Endothelial cell of umbilical vein (primary cell): Measurements from ENCODE around the gene NKAP. TPM values are rescaled to one million over a fixed set of nuclear protein-coding genes. Genes with fewer than 3 reads are reported as not detected.
"Not testable (repeated sequence)": the region's sequence is repeated elsewhere in the genome, so short reads cannot be mapped to it uniquely, and the experiment has no call there.

Source experiments
- BruUV-seq: library from RNA; stranded (reverse); fragments of 400-500 nt; replicated peaks from 2 replicates; lab custom pipeline; 2021; lab: Mats Ljungman, UMichigan
- CTCF ChIA-PET: fragments of 300-600, 350-600 bp; sonication (Branson Sonifier 250); formaldehyde crosslinking; loops from one replicate; lab custom pipeline; 2021; ENCODE audit warnings: antibody characterized with exemption, inconsistent platforms; lab: Charles Lee
- POLR2A ChIA-PET: fragments of 300-600, 350-600 bp; sonication (Branson Sonifier 250); formaldehyde crosslinking; loops from one replicate; lab custom pipeline; 2021; ENCODE audit warnings: antibody characterized with exemption, inconsistent platforms; lab: Charles Lee
- DNase-seq: peaks from one replicate; pipeline ENCODE4 v3.0.0-alpha.2; 2011; ENCODE audit warnings: low read depth, low spot score
- FAIRE-seq: peaks from 2 replicates; lab custom pipeline; 2011; peaks lifted over from hg19 to GRCh38; lab: Jason Lieb, UNC
- H2AFZ ChIP-seq: 2 replicates; pipeline ENCODE4 v1.6.0; 2012; ENCODE audit warnings: low read depth, low read length, control low read depth, inconsistent platforms
- H3K27ac ChIP-seq: 2 replicates; pipeline ENCODE4 v1.5.1; 2011; ENCODE audit warnings: low read depth, mild to moderate bottlenecking, control low read depth, low read length, moderate library complexity; ENCODE audit not compliant: insufficient read depth
- H3K27me3 ChIP-seq, 2 experiments: 2 replicates each; pipeline versions ENCODE4 v1.6.0 to v1.6.1; 2011; ENCODE audit warnings: low read length in 2 of 2, mixed read lengths in 1 of 2; ENCODE audit not compliant: control insufficient read depth in 2 of 2, insufficient read depth in 2 of 2
- H3K36me3 ChIP-seq, 2 experiments: 2 replicates in 1 of 2; 3 replicates in 1 of 2; pipeline ENCODE4 v1.5.1; 2011; ENCODE audit warnings: low read length in 2 of 2, mild to moderate bottlenecking in 1 of 2, moderate library complexity in 1 of 2; ENCODE audit not compliant: control insufficient read depth in 2 of 2, insufficient read depth in 2 of 2; ENCODE audit errors: extremely low read depth in 1 of 2
- H3K4me1 ChIP-seq: 3 replicates; pipeline ENCODE4 v1.5.1; 2011; ENCODE audit warnings: mild to moderate bottlenecking, low read length; ENCODE audit not compliant: control insufficient read depth, insufficient read depth; ENCODE audit errors: extremely low read depth
- H3K4me2 ChIP-seq: 2 replicates; pipeline ENCODE4 v1.6.1; 2011; ENCODE audit warnings: low read length, control low read depth, mixed read lengths; ENCODE audit not compliant: insufficient read depth
- H3K4me3 ChIP-seq, 3 experiments: fragments of 200-600 bp in 1 of 3; sonication (generic), shearing (Covaris generic) in 1 of 3; replicated peaks in 1 of 3; 2 replicates each; pipeline ENCODE4 v1.5.1; 2011 to 2016; ENCODE audit warnings: control low read depth in 3 of 3, low read length in 3 of 3, mild to moderate bottlenecking in 2 of 3, inconsistent platforms in 1 of 3, low read depth in 1 of 3, moderate library complexity in 1 of 3; ENCODE audit not compliant: insufficient read depth in 1 of 3
- H3K79me2 ChIP-seq: 2 replicates; pipeline ENCODE4 v1.6.0; 2012; ENCODE audit warnings: low read length, inconsistent platforms; ENCODE audit not compliant: control insufficient read depth, insufficient read depth
- H3K9ac ChIP-seq: replicated peaks from 2 replicates; pipeline ENCODE3; 2011; ENCODE audit warnings: low read length, control low read depth; ENCODE audit not compliant: insufficient read depth; ENCODE audit errors: extremely low read depth
- H3K9me1 ChIP-seq: replicated peaks from 3 replicates; pipeline ENCODE4 v1.6.0; 2011; ENCODE audit warnings: mild to moderate bottlenecking, low read length; ENCODE audit not compliant: control insufficient read depth, insufficient read depth; ENCODE audit errors: extremely low read depth
- H3K9me3 ChIP-seq: replicated peaks from 2 replicates; pipeline ENCODE4 v1.5.1; 2012; ENCODE audit warnings: low read length, inconsistent platforms; ENCODE audit not compliant: control insufficient read depth, insufficient read depth
- H4K20me1 ChIP-seq: replicated peaks from 2 replicates; pipeline ENCODE3; 2011; ENCODE audit warnings: mild to moderate bottlenecking, low read length; ENCODE audit not compliant: control insufficient read depth, insufficient read depth; ENCODE audit errors: extremely low read depth
- EZH2 ChIP-seq: IDR thresholded peaks from 2 replicates; pipeline ENCODE4 v1.6.1; 2012; ENCODE audit warnings: borderline replicate concordance, low read depth, mild to moderate bottlenecking, moderate library complexity, low read length, inconsistent platforms; ENCODE audit not compliant: severe bottlenecking
- FOS ChIP-seq: IDR thresholded peaks from 2 replicates; pipeline ENCODE4 v1.6.1; 2011; ENCODE audit warnings: mild to moderate bottlenecking, low read length, moderate library complexity, borderline replicate concordance; ENCODE audit not compliant: insufficient read depth
- JUN ChIP-seq: IDR thresholded peaks from 2 replicates; pipeline ENCODE4 v1.6.1; 2011; ENCODE audit warnings: borderline replicate concordance, low read depth; ENCODE audit not compliant: insufficient read length, insufficient read depth
- MYC ChIP-seq: IDR thresholded peaks from one replicate; pipeline ENCODE4 v1.6.1; 2011; ENCODE audit warnings: mild to moderate bottlenecking, low read depth, low read length
- dilution Hi-C: fragments of 300-500 bp; cut with MboI; formaldehyde crosslinking; loops from one replicate; pipeline ENCODE4 v1.15.0; 2019; ENCODE audit warnings: low sequenced_read_pairs; ENCODE audit not compliant: extremely low pct_ligation_motif_present
- intact Hi-C: fragments of 100-400 bp; cut with micrococcal nuclease; formaldehyde crosslinking; loops from one replicate; pipeline ENCODE4 v1.10.0; 2022
- polyA plus RNA-seq, 4 experiments: library from polyadenylated mRNA; depleted of rRNA in 3 of 4; stranded (reverse) in 3 of 4; unstranded in 1 of 4; fragments of >200 nt; gene quantifications; 2 replicates each; pipeline versions ENCODE4 v1.2.1 to v1.2.3, GENCODE V29; 2011 to 2012; ENCODE audit warnings: missing spikeins in 1 of 4
- total RNA-seq: library from RNA; stranded (reverse); gene quantifications from 2 replicates; pipeline ENCODE4 v1.2.3, GENCODE V29; 2021

Gene NKAP
- total and polyA plus RNA-seq, 2 donors (not counting 3 experiments of a cell fraction or from before 2014, with no cell fraction given), result 2.2 to 8.0 TPM

GRCh38 chrX:119935215-119935874 lies 8.2 kb downstream of the NKAP start:
- H3K9ac ChIP-seq, result no peak overlapping the region
- no peak overlapping the region for H3K4me2 ChIP-seq
- H3K4me1 ChIP-seq, result no peaks in the 10 kb centered on the region
- peak; percentile 12 for FAIRE-seq
- no peaks in the 10 kb centered on the region for H3K79me2 ChIP-seq
- H3K27me3 ChIP-seq, result no peaks in the 10 kb centered on the region
- H4K20me1 ChIP-seq, result no peaks in the 10 kb centered on the region
- H3K4me3 ChIP-seq, result no peak overlapping the region
- BruUV-seq, result no TSS peak
- ChIA-PET CTCF (no interaction called here), POLR2A (no interaction called here)
- peaks cover 0 to 4% of the 10 kb centered on the region in 2 experiments for H3K36me3 ChIP-seq
- no peaks in the 10 kb centered on the region for H3K9me3 ChIP-seq
- H3K9me1 ChIP-seq, result no peaks in the 10 kb centered on the region
- no peak for DNase-seq
- dilution Hi-C loops, result no loop called here
- no peak overlapping the region for H2AFZ ChIP-seq
- no peak overlapping the region for H3K27ac ChIP-seq
- TF ChIP-seq EZH2, result no peak
- TF ChIP-seq FOS, result no peak
- TF ChIP-seq MYC, result no peak
- no peak for TF ChIP-seq JUN
- intact Hi-C loops, result no loop called here

- H4K20me1 ChIP-seq, BruUV-seq, intact Hi-C loops: not testable (repeated sequence)
Measured at GRCh38 chrX:119922391-119922790, 21.2 kb downstream of the NKAP start.

More at GRCh38 chrX:119922391-119922790, 21.2 kb downstream of the NKAP start:
- CTCF ChIA-PET, H3K36me3 ChIP-seq, dilution Hi-C loops, DNase-seq, H3K4me3 ChIP-seq, H3K4me2 ChIP-seq, H2AFZ ChIP-seq, H3K4me1 ChIP-seq, POLR2A ChIA-PET, H3K79me2 ChIP-seq, H3K9ac ChIP-seq, H3K27ac ChIP-seq, FAIRE-seq, H3K27me3 ChIP-seq, H3K9me1 ChIP-seq, H3K9me3 ChIP-seq: not testable (repeated sequence)
